ENCODE data around the gene SCMH1. TPM values are rescaled to one million over a fixed set of nuclear protein-coding genes. Genes with fewer than 3 reads are reported as not detected.
A peak's percentile ranks its signal among the peaks of the same experiment; 100 is the strongest.

Gene SCMH1
- total and polyA plus RNA-seq, 11 donors: 36.0 to 56.2 (median 43.0) TPM

DNA sequence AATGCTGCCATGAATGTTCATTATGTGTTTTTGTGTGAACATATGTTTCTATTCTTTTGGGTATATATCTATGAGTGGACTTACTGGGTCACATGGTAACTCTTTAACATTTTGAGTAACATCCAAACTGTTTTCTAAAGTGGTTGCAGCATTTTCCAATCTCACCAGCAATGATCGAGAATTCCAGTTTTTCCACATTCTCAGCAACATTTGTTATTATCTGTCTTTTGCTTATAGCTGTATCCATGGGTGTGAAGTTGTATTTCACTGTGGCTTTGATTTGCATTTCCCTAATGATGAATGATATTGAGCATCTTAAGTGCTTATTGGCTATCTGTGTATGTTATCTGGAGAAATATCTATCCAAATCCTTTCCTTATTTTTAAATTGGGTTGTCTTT is 131.4 kb downstream of the SCMH1 start:
- no peak for TF ChIP-seq POLR2A (IDR thresholded peaks at IDR 0.05)
- TF ChIP-seq, protein P1, sequence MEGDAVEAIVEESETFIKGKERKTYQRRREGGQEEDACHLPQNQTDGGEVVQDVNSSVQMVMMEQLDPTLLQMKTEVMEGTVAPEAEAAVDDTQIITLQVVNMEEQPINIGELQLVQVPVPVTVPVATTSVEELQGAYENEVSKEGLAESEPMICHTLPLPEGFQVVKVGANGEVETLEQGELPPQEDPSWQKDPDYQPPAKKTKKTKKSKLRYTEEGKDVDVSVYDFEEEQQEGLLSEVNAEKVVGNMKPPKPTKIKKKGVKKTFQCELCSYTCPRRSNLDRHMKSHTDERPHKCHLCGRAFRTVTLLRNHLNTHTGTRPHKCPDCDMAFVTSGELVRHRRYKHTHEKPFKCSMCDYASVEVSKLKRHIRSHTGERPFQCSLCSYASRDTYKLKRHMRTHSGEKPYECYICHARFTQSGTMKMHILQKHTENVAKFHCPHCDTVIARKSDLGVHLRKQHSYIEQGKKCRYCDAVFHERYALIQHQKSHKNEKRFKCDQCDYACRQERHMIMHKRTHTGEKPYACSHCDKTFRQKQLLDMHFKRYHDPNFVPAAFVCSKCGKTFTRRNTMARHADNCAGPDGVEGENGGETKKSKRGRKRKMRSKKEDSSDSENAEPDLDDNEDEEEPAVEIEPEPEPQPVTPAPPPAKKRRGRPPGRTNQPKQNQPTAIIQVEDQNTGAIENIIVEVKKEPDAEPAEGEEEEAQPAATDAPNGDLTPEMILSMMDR (IDR thresholded peaks at IDR 0.05): no peak
- no peak overlapping the region for H3K4me3 ChIP-seq
- no peaks in the 10 kb centered on the region for H3K9me3 ChIP-seq
- intact Hi-C loops (cut with DNase I): no loop called here
- peaks cover 0 to 39% (median 21%) of the 10 kb centered on the region in 9 donors for H3K36me3 ChIP-seq
- DNase-seq (no peak), ATAC-seq (no peak)
- peak overlapping the region in 2 of 12 donors; percentile 88 to 89 for H3K27ac ChIP-seq
- peaks cover 2 to 29% (median 23%) of the 10 kb centered on the region in 12 donors for H3K4me1 ChIP-seq
- H3K27me3 ChIP-seq: no peaks in the 10 kb centered on the region
- WGBS, 4 donors: 87 to 93% (median 91%) methylated on average over 1 of the region's 1 CpG

DNA sequence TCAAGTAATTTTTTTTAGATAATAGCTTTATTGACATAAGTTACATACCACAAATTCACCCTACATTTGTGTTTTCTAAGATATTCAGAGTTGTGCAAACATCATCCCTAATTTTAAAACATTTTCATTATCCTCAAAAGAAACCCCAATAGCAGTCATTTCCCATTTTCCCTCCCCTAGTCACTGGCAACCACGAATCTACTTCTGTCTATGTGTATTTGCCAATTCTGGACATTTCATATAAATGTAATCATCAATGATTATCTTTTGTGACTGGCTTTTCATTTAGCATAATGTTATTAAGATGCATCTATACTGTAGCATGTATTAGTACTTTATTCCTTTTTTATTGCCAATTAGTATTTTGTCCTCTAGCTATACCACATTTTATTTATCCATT is 131.8 kb downstream of the SCMH1 start:
- Histone ChIP-seq H3K27ac (peak overlapping the region in 11 of 12 donors; percentile 43 to 96 (median 79)), H3K4me1 (peaks cover 2 to 29% (median 23%) of the 10 kb centered on the region in 12 donors), H3K27me3 (no peaks in the 10 kb centered on the region), H3K9me3 (no peaks in the 10 kb centered on the region), H3K4me3 (no peak overlapping the region), H3K36me3 (peaks cover 0 to 35% (median 17%) of the 10 kb centered on the region in 9 donors)
- intact Hi-C loops (cut with DNase I): no loop called here
- DNase-seq (no peak), ATAC-seq (no peak)
- TF ChIP-seq POLR2A (IDR thresholded peaks at IDR 0.05): no peak
- TF ChIP-seq, protein P1 (IDR thresholded peaks at IDR 0.05): no peak
- WGBS, 4 donors: 72 to 88% (median 83%) methylated on average over 1 of the region's 1 CpG

DNA sequence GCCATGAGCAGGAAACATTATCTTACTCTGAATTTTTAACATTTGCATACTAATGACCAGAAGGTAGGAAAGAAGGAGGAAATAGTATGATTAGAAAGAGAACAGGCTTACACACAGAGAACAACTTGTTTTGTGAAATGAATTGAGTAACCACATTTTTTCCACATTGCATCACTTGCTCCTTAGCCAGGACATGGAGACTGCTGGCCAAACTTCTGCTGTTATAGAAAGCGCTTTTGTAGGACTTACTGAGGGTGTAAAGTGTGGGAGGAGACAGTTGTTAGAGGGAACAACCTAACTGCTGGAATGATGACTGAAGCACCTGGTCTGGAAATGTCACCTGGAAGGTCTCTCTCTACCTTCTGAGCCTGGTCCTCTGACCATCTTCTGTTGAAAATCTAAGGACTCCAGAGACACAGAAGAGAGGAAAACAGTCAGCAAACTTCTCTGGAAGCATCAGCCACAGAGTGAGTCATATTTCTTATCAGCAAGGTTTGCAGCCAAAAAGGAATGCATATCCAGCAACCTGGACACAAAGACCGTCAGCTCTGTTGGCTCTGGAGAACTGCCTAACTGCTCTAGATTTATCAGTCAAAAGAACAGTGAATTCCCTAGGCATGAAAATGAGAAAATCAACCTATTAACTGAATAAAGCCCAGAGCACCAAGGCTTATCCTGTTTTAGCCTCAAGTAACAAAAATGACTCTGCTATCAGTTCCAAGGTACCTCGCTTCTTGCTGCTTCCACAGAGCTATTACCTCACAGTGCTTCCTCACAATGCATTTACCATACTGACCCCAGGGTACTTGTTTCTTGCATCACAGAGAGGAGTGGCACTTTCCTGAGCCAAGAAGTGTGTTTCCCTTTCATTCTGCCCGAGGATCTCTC is 132.6 kb downstream of the SCMH1 start:
- Histone ChIP-seq H3K4me3 (no peak overlapping the region), H3K4me1 (peaks cover 2 to 30% (median 23%) of the 10 kb centered on the region in 12 donors), H3K36me3 (peaks cover 0 to 28% (median 10%) of the 10 kb centered on the region in 9 donors), H3K9me3 (no peaks in the 10 kb centered on the region), H3K27ac (peak overlapping the region; percentile 43 to 96 (median 78)), H3K27me3 (no peaks in the 10 kb centered on the region)
- ATAC-seq (peak; percentile 86 to 94 (median 92)), DNase-seq (peak in 4 of 5 donors; percentile 35 to 46 (median 40))
- WGBS, 4 donors: 18 to 34% (median 22%) methylated on average over 4 of the region's 4 CpGs
- TF ChIP-seq POLR2A (IDR thresholded peaks at IDR 0.05): no peak
- TF ChIP-seq, protein P1 (IDR thresholded peaks at IDR 0.05): no peak
- intact Hi-C loops (cut with DNase I): loop anchor here in 3 of 10 donors (5.0 to 10.0 kb wide), 3 partner anchors 65 to 133 kb away; partner anchors contain the start of gene SCMH1 (in 1 of the 3)

DNA sequence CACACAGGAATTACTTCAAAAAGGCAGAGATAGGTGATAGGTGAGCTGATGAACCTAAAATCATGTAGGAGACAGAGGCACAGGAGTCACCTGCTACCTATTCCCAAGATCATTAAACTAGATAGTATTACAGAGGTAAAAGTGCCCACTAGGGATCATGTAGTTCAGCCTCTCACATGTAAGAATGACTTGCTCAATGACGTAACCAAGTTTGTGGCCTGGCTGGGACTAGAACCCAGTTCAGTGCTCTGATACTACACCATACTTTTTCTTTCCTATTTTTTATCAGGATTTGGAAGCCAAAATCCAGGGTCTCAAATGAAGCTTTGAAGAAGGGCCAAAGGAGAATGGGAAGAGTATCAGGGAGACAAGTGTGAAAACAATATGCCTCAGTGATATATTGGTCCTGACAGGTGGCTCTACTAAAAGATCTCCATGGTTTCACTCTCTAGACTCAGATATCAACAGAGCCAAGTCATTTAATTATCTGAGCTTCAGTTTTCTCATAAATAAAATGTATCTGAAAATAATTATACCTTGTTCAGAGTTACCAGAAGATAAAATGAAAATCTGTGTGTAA is 133.3 kb downstream of the SCMH1 start:
- H3K9me3 ChIP-seq: no peaks in the 10 kb centered on the region
- H3K36me3 ChIP-seq: peaks cover 0 to 20% (median 6%) of the 10 kb centered on the region in 9 donors
- ATAC-seq: peak; percentile 35 to 68 (median 54)
- no peak for DNase-seq
- H3K4me1 ChIP-seq: peaks cover 2 to 37% (median 26%) of the 10 kb centered on the region in 12 donors
- 79 to 86% (median 85%) methylated on average over 1 of the region's 1 CpG for WGBS, 4 donors
- TF ChIP-seq, protein P1 (IDR thresholded peaks at IDR 0.05): no peak
- TF ChIP-seq POLR2A (IDR thresholded peaks at IDR 0.05): no peak
- intact Hi-C loops (cut with DNase I): loop anchor here in 3 of 10 donors (5.0 to 10.0 kb wide), 3 partner anchors 64 to 134 kb away; partner anchors contain the start of gene SCMH1 (in 1 of the 3)
- peak overlapping the region; percentile 43 to 96 (median 78) for H3K27ac ChIP-seq
- H3K4me3 ChIP-seq: no peak overlapping the region
- H3K27me3 ChIP-seq: no peaks in the 10 kb centered on the region
